Keratinocyte (primary cell): Measurements from ENCODE around the gene AHCYL2.

Experiments used
- CTCF ChIP-seq, 3 experiments: IDR thresholded peaks in 1 of 3; conservative IDR thresholded peaks in 1 of 3; optimal IDR thresholded peaks in 1 of 3; 2 replicates in 2 of 3; 3 replicates in 1 of 3; pipeline versions ENCODE3 to v1.5.1; 2011; ENCODE audit warnings: low read length in 3 of 3, mild to moderate bottlenecking in 3 of 3, moderate library complexity in 2 of 3, control low read depth in 1 of 3, inconsistent platforms in 1 of 3; ENCODE audit not compliant: insufficient read depth in 2 of 3; ENCODE audit errors: extremely low read depth in 1 of 3
- EZH2 ChIP-seq: IDR thresholded peaks from one replicate; pipeline ENCODE4 v1.6.1; 2012; ENCODE audit warnings: inconsistent platforms, mild to moderate bottlenecking, low read length, moderate library complexity

GRCh38 chr7:129359638-129360037, 134.8 kb downstream of the AHCYL2 start:
- TF ChIP-seq CTCF (optimal IDR thresholded peaks at IDR 0.05 in 1 of 3, IDR thresholded peaks at IDR 0.05 in 1 of 3, conservative IDR thresholded peaks at IDR 0.05 in 1 of 3; ENCODE audit: extremely low read depth in 1 of 3, insufficient read depth in 2 of 3, low read length in 3 of 3) (no peak), EZH2 (no peak)
